Left renal pelvis (tissue), 4 donors: Measurements from ENCODE around the gene ALOX15B. TPM values are rescaled to one million over a fixed set of nuclear protein-coding genes. Genes with fewer than 3 reads are reported as not detected.

Source experiments
- DNase-seq, 4 donors: peaks; one replicate each; pipeline ENCODE4 v3.0.0-alpha.2; 2013; ENCODE audit warnings: low read depth in 4 of 4, low spot score in 3 of 4
- polyA plus RNA-seq, 4 donors: library from polyadenylated mRNA; unstranded; fragments of 120-200 nt; gene quantifications; one replicate each; pipeline ENCODE4 v1.2.1, GENCODE V29; 2013; ENCODE audit not compliant: insufficient read length in 4 of 4

Gene ALOX15B
- polyA plus RNA-seq, 4 donors = 0.72 to 1.8 (median 0.95) TPM; not detected in 1

DNA sequence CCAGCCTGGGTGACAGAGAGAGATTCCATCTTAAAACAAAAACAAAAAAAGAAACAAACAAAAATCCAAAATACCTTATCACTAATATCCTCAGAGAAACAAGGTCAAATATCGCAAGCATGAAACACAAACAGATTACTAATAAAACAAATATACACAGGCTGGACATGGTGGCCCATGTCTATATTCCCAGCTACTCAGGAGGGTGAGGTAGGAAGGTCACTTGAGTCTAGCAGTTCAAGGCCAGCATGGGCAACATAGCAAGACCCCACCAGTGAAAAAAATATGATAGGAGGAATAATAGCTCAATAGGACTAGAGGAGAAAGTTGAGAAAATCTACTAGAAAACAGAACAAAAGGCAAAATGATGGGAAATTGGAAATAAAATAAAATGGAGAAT, 6.9 kb upstream of the ALOX15B start:
- DNase-seq = no peak

GRCh38 chr17:8032442-8032841, 6.4 kb upstream of the ALOX15B start:
- DNase-seq = no peak

- DNase-seq = no peak
Measured at GRCh38 chr17:8039611-8040168, 831 bp downstream of the ALOX15B start.

GRCh38 chr17:8041249-8041928, 2.5 kb downstream of the ALOX15B start:
- no peak for DNase-seq

DNA sequence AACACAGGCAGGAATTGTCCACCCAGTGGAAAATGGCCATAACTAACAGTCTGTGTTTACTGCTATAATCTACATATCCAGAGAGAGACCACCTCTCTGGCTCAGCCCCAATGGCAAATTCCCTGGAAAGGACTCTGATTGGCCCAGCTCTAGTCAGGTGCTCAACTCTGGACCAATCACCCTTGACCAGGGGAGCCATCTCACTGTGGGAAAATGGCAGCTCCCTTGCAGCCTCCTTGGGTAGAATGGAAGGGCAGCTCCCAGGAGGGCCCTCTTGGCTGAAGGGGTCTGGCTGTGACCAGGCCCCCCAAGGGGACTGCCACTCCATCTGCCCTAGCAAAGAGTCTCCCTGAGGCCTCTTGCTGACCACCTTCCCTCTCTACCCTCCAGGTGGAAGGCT, 3.1 kb downstream of the ALOX15B start:
- DNase-seq = no peak

DNA sequence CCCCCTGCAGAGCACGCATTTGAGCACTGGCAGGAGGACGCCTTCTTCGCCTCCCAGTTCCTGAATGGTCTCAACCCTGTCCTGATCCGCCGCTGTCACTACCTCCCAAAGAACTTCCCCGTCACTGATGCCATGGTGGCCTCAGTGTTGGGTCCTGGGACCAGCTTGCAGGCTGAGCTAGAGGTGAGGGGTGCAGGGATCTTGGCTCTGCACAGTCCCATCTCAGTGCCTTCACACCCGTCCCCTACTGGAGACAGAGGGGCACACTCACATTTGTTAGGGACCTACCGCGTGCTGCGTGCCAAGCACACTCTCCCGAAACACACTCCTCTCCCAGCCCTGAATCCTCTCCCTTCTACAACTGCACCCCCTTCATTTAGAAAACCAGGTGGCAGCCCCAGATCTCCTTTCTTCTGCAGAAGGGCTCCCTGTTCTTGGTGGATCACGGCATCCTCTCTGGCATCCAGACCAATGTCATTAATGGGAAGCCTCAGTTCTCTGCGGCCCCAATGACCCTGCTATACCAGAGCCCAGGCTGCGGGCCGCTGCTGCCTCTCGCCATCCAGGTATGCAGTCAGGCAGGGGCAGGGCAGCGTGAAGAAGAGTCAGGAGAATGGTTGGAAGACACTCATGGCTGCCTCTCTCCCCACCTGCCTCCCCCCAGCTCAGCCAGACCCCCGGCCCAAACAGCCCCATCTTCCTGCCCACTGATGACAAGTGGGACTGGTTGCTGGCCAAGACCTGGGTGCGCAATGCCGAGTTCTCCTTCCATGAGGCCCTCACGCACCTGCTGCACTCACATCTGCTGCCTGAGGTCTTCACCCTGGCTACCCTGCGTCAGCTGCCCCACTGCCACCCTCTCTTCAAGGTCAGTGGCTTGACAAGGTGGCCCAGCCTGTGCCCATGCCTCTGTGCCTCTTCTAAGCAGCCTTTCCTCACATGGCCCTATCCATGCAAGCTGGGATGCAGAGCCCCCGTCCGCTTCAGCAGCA, 6.3 kb downstream of the ALOX15B start:
- no peak for DNase-seq

DNA sequence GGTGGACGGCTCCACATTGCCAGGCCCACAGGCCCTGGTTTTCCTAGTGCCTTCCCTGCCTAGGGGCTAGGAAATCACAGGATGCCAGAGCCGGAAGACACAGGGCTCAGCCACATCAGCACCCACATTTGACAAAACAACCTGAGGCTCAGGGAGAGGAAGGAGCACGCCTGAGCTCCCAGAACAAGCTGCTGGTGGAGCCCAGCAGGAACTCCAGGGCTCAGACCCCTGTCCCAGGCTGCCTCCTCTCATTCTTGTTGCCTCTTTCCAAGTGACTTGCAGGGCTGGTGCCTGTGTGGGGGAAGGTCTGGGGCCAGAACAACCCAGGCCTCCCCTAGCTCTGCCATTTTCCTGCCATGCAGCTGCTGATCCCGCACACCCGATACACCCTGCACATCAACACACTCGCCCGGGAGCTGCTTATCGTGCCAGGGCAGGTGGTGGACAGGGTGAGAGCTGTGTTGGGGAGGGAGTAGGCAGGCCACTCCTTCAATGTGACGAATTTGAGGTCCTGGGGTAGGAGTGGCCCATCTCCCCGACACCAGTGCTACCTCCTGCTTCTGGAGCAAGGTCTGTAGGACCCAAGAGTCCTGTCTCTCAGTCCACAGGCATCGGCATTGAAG, 7.6 kb downstream of the ALOX15B start:
- DNase-seq = no peak

- no peak for DNase-seq
Measured at GRCh38 chr17:8046929-8047768, 8.3 kb downstream of the ALOX15B start.

DNA sequence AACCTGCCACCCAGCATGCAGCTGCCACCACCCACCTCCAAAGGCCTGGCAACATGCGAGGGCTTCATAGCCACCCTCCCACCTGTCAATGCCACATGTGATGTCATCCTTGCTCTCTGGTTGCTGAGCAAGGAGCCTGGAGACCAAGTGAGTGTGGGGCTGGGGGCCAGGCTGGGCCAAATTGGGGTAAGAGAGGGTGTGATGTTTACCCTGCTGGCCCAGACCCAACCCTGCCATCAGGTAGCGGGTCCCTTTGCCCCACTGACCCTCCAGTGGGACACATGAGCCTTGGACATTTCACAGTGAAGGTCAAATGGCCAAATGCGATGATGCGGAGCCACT, 8.9 kb downstream of the ALOX15B start:
- no peak for DNase-seq

GRCh38 chr17:8048236-8048635, 9.4 kb downstream of the ALOX15B start:
- no peak for DNase-seq

GRCh38 chr17:8048736-8049135, 9.9 kb downstream of the ALOX15B start:
- DNase-seq = no peak

DNA sequence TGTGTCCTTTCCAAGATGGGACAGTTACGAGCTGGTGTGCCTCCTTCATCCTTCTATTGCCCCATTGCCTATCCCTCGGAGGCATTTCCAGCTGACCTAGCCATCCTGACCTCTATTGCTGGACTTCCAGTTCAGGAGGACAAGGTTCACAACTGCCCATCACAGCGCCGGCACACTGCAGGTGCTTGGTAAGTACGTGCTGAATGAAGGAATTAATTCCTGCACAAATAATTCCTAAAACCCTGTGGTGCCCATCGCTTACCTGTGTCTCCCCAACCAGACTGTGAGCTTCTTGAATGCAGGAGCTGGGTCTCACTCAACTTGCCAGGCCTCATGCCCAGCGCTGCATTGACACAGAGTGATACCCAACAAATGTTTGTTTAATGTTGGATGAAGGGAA, 13.0 kb downstream of the ALOX15B start:
- DNase-seq = no peak

DNA sequence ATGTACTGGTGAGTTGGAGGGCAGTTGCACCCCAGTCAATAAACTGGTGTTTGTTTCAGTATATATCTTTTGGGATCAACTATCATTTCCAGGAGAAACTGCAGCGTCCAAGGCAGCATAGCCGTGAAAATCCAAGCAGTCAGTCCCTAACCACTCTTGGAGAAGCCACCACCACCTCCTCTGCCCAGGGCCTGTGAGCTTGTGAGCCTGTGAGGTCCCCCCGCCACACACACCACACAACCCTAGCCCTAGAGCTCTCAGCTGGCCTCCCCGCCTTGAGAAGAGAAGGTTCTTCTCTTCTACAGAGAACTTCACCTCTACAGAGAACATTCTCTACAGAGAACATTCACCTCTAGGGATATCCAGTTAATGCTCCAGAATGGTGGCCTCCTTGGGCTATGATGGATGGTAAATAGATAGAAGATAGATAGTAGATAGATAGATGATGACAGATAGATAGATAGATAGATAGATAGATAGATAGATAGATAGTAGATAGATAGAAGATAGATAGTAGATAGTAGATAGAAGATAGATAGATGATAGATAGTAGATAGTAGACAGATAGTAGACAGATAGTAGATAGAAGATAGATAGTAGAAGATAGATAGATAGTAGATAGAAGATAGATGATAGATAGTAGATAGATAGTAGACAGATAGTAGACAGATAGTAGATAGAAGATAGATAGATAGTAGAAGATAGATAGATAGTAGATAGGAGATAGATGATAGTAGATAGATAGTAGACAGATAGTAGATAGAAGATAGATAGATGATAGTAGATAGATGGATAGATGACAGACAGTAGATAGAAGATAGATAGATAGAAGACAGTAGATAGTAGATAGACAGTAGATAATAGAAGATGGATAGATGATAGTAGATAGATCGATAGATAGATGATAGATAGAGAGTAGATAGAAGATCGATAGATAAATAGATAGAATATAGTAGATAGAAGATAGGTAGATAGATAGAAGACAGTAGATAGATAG, 13.7 kb downstream of the ALOX15B start:
- DNase-seq = no peak

DNA sequence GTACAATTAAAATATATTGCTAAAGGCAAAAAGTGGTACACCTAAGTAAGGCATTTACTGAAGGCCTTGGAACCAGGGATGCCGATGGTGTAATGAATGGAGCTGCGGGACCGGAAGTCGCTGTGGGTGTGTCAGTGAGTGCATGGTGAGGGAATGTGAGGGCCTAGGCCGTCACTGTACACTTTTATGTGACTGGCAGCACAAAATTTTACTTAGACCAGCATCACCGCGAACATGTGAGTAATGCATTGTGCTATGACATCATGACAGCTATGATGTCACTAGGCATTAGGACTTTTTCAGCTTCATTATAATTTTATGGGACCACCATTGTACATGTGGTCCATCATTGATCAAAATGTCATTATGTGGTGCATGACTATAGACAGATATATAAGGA, 14.7 kb downstream of the ALOX15B start:
- DNase-seq = no peak

DNA sequence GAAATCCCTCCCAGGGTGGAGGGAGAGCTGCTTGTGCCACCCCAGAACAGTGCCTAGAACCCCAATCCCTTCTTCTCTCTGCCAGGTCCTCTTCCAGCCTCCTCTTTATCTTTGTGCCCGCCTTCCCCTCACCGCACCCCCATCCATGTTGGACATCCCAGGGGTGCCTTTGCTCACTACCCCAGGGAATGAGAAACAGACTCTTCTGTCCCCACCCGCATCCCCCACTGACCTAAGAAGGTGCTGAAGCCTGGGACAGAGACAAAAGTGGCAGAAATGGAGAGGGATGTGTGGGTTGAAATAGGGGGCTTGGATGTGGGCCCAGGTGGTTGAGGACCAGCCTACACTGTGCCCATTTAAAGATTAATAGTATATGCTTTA, 17.0 kb downstream of the ALOX15B start:
- no peak for DNase-seq

- DNase-seq = no peak
Measured at GRCh38 chr17:8056232-8056975, 17.5 kb downstream of the ALOX15B start.

DNA sequence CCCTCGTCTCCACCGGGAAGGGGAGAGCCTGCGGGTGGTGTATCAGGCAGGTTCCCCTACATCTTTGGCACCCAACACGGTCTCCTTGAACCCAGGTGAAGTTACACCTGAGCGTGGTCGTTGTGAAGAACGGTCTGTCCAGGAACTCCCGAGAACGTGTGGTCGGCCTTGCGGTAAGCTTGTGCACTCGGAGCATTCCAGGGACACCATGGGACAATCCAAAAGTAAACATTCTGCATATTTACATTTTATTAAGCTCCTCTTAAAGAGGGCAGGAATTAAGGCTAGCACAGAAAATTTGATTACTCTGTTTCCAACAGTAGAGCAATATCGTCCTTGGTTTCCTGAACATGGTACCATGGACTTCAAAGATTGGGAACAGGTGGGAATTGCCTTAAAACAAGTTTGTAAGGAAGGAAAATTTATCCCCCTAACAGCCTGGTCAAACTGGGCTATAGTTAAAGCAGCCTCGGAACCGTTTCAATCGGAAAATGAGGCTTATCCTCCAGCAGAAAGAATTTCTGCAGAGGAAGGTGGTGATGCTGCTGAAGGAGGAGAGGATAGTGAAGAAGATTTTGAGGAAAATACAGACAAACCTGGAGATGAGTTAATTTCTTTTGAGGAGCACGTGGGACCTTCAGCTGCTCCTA, 18.2 kb downstream of the ALOX15B start:
- no peak for DNase-seq

DNA sequence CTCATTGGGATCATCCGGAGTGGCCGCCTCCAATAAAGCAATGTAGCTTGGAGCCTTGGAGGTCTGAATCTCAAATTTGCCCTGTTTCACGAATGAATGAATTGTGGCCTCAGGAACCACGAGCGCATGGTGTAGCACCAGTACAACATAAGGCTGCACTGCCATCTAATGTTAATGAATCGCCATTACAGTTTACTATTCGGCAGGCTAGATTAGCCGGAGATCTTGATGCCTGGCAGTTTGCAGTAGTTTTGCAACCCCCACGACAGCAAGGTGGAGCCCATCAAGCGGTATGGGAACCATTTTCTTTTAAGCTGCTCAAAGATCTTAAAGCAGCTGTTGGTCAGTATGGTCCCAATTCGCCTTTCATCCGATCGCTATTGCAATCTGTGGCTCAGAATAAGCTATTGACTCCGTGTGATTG, 18.8 kb downstream of the ALOX15B start:
- DNase-seq = peak in 2 of 4 donors; percentile 57 to 77
